SK-N-SH (cell line): ENCODE results near the gene GPR180. TPM values are rescaled to one million over a fixed set of nuclear protein-coding genes. Genes with fewer than 3 reads are reported as not detected.

ENCODE experiments used
- CTCF ChIA-PET: fragments of 300-600, 350-600 bp; formaldehyde crosslinking; extraction: SDS; loops from one replicate; lab custom pipeline; 2021; lab: Yijun Ruan, JAX
- POLR2A ChIA-PET: fragments of 350-600 bp; sonication (Branson Sonifier 250); formaldehyde crosslinking; extraction: SDS; loops from one replicate; lab custom pipeline; 2020; ENCODE audit warnings: antibody characterized with exemption, inconsistent platforms; lab: Yijun Ruan, JAX
- DNase-seq: peaks from one replicate; pipeline ENCODE4 v3.0.0; 2012
- H2AFZ ChIP-seq: fragments of 200-600 bp; sonication (generic); 2 replicates; pipeline ENCODE4 v1.8.1; 2016; ENCODE audit warnings: antibody characterized with exemption, mild to moderate bottlenecking, low read depth
- H3F3A ChIP-seq: fragments of 200-600 bp; sonication (generic); replicated peaks from 2 replicates; pipeline ENCODE3; 2016; ENCODE audit warnings: antibody characterized with exemption, mild to moderate bottlenecking; ENCODE audit not compliant: insufficient read depth
- H3K27ac ChIP-seq, 2 experiments: fragments of 200-500 bp in 1 of 2; fragments of 200-600 bp in 1 of 2; sonication (Bioruptor generic) in 1 of 2; sonication (generic), shearing (Covaris generic) in 1 of 2; 2 replicates each; pipeline versions ENCODE4 v1.5.1 to v1.6.1; 2014 to 2016; ENCODE audit warnings: low read depth in 2 of 2, inconsistent platforms in 1 of 2, low read length in 1 of 2, mild to moderate bottlenecking in 1 of 2, mixed read lengths in 1 of 2
- H3K27me3 ChIP-seq: fragments of 200-600 bp; sonication (generic), shearing (Covaris generic); 2 replicates; pipeline ENCODE4 v1.6.1; 2016; ENCODE audit warnings: mixed run types; ENCODE audit not compliant: insufficient read depth
- H3K36me3 ChIP-seq, 2 experiments: fragments of 200-500 bp in 1 of 2; fragments of 200-600 bp in 1 of 2; sonication (Bioruptor generic) in 1 of 2; sonication (generic) in 1 of 2; replicated peaks in 1 of 2; 2 replicates each; pipeline versions ENCODE3 to v1.5.1; 2014 to 2016; ENCODE audit warnings: low read length in 1 of 2, mild to moderate bottlenecking in 1 of 2; ENCODE audit not compliant: insufficient read depth in 2 of 2, control insufficient read depth in 1 of 2
- H3K4me1 ChIP-seq, 2 experiments: fragments of 200-500 bp in 1 of 2; fragments of 200-600 bp in 1 of 2; sonication (Bioruptor generic) in 1 of 2; sonication (generic), shearing (Covaris generic) in 1 of 2; 2 replicates each; pipeline versions ENCODE4 v1.5.1 to v1.6.1; 2014 to 2016; ENCODE audit warnings: low read depth in 1 of 2, low read length in 1 of 2, mixed run types in 1 of 2; ENCODE audit not compliant: insufficient read depth in 2 of 2, control insufficient read depth in 1 of 2
- H3K4me2 ChIP-seq: fragments of 200-600 bp; sonication (generic), shearing (Covaris generic); 2 replicates; pipeline ENCODE4 v1.6.1; 2017; ENCODE audit warnings: mixed run types
- H3K4me3 ChIP-seq, 2 experiments: fragments of 200-500 bp in 1 of 2; fragments of 200-600 bp in 1 of 2; sonication (Bioruptor generic) in 1 of 2; sonication (generic), shearing (Covaris generic) in 1 of 2; 2 replicates each; pipeline versions ENCODE4 v1.5.1 to v1.8.1; 2014 to 2016; ENCODE audit warnings: low read depth in 2 of 2, inconsistent platforms in 1 of 2, low read length in 1 of 2, mild to moderate bottlenecking in 1 of 2, mixed read lengths in 1 of 2, moderate library complexity in 1 of 2
- H3K79me2 ChIP-seq: fragments of 200-600 bp; sonication (generic); 2 replicates; pipeline ENCODE4 v1.8.1; 2017; ENCODE audit warnings: mild to moderate bottlenecking; ENCODE audit not compliant: insufficient read depth
- H3K9ac ChIP-seq: fragments of 200-600 bp; sonication (generic); 2 replicates; pipeline ENCODE4 v1.6.1; 2017; ENCODE audit warnings: mixed run types
- H3K9me2 ChIP-seq: fragments of 200-600 bp; sonication (generic); 2 replicates; pipeline ENCODE4 v1.6.1; 2017; ENCODE audit warnings: mixed run types
- H3K9me3 ChIP-seq: fragments of 200-600 bp; sonication (generic); 2 replicates; pipeline ENCODE4 v1.6.1; 2017; ENCODE audit warnings: mixed run types, mild to moderate bottlenecking, moderate library complexity
- H4K20me1 ChIP-seq: fragments of 200-600 bp; sonication (generic); 2 replicates; pipeline ENCODE4 v1.6.1; 2017; ENCODE audit warnings: mild to moderate bottlenecking, mixed run types; ENCODE audit not compliant: insufficient read depth
- CHD2 ChIP-seq: fragments of 150-350 bp; IDR thresholded peaks from 2 replicates; pipeline ENCODE4 v1.6.1; 2018; ENCODE audit warnings: low read length; ENCODE audit not compliant: partially characterized antibody
- EZH2phosphoT487 ChIP-seq: fragments of 200-600 bp; sonication (generic); IDR thresholded peaks from 2 replicates; pipeline ENCODE4 v1.6.1; 2017; ENCODE audit warnings: low read depth, mixed run types, mild to moderate bottlenecking, antibody characterized with exemption, moderate library complexity, borderline replicate concordance
- FOSL2 ChIP-seq: IDR thresholded peaks from 2 replicates; pipeline ENCODE4 v1.4.0; 2012; ENCODE audit warnings: low read depth, mild to moderate bottlenecking, moderate library complexity, borderline replicate concordance
- FOXM1 ChIP-seq: IDR thresholded peaks from 2 replicates; pipeline ENCODE4 v1.4.0; 2012; ENCODE audit warnings: low read depth, mild to moderate bottlenecking
- GATA2 ChIP-seq: sonication (generic); formaldehyde crosslinking; IDR thresholded peaks from 2 replicates; pipeline ENCODE4 v1.5.0; 2020; ENCODE audit warnings: mild to moderate bottlenecking, missing genetic modification reagents
- MEF2A ChIP-seq: IDR thresholded peaks from 2 replicates; pipeline ENCODE4 v1.4.0; 2012; ENCODE audit warnings: low read depth, borderline replicate concordance
- NFIC ChIP-seq: IDR thresholded peaks from 2 replicates; pipeline ENCODE4 v1.4.0; 2012; ENCODE audit warnings: borderline replicate concordance
- NRF1 ChIP-seq: IDR thresholded peaks from 2 replicates; pipeline ENCODE4 v1.6.1; 2012; ENCODE audit warnings: low read depth, mild to moderate bottlenecking, low read length
- POLR2AphosphoS5 ChIP-seq: IDR thresholded peaks from 2 replicates; pipeline ENCODE4 v1.6.1; 2012; ENCODE audit warnings: low read depth, low read length
- RAD21 ChIP-seq: IDR thresholded peaks from 2 replicates; pipeline ENCODE4 v1.6.1; 2012; ENCODE audit warnings: mild to moderate bottlenecking, low read length
- RFX5 ChIP-seq: IDR thresholded peaks from 2 replicates; pipeline ENCODE4 v1.6.1; 2012; ENCODE audit warnings: mild to moderate bottlenecking, improper control_type of control experiment, low read length
- SIN3A ChIP-seq: IDR thresholded peaks from 2 replicates; pipeline ENCODE4 v1.6.1; 2012; ENCODE audit warnings: low read depth, mild to moderate bottlenecking, low read length, moderate library complexity, borderline replicate concordance
- TAF1 ChIP-seq: IDR thresholded peaks from 2 replicates; pipeline ENCODE4 v1.6.1; 2012; ENCODE audit warnings: low read depth, mild to moderate bottlenecking, low read length, moderate library complexity, borderline replicate concordance
- TEAD4 ChIP-seq: IDR thresholded peaks from 2 replicates; pipeline ENCODE4 v1.4.0; 2012; ENCODE audit warnings: mild to moderate bottlenecking, borderline replicate concordance; ENCODE audit not compliant: insufficient read depth
- YY1 ChIP-seq: IDR thresholded peaks from 2 replicates; pipeline ENCODE4 v1.4.0; 2012; ENCODE audit warnings: low read depth, mild to moderate bottlenecking
- WGBS: methylation state at CpG from one replicate; pipeline ENCODE4 v1.1.6; 2017; ENCODE audit warnings: low lambda C conversion rate; 5-methylcytosine and 5-hydroxymethylcytosine counted together
- polyA plus RNA-seq, 3 experiments: library from polyadenylated mRNA; depleted of rRNA; stranded (reverse); fragments of >200 nt; gene quantifications; 2 replicates each; pipeline ENCODE4 v1.2.3, GENCODE V29; 2012
- TF ChIP-seq, protein P1 (sequence below): fragments of 150-350 bp; IDR thresholded peaks from 2 replicates; pipeline ENCODE4 v1.6.1; 2017; ENCODE audit warnings: antibody characterized with exemption, low read length, low read depth, borderline replicate concordance
- TF ChIP-seq, protein P2 (sequence below): IDR thresholded peaks from 2 replicates; pipeline ENCODE4 v1.4.0; 2012; ENCODE audit warnings: low read depth
- TF ChIP-seq, protein P3 (sequence below): fragments of 150-350 bp; IDR thresholded peaks from 2 replicates; pipeline ENCODE4 v1.6.1; 2016; ENCODE audit warnings: mild to moderate bottlenecking, low read depth, low read length
- TF ChIP-seq, protein P4 (sequence below): IDR thresholded peaks from 2 replicates; pipeline ENCODE4 v1.6.1; 2012; ENCODE audit warnings: mild to moderate bottlenecking, low read depth, low read length, moderate library complexity

Gene GPR180
- polyA plus RNA-seq, 1 of the 3 experiments (the other 2 are of a cell fraction): 1.8 TPM

DNA sequence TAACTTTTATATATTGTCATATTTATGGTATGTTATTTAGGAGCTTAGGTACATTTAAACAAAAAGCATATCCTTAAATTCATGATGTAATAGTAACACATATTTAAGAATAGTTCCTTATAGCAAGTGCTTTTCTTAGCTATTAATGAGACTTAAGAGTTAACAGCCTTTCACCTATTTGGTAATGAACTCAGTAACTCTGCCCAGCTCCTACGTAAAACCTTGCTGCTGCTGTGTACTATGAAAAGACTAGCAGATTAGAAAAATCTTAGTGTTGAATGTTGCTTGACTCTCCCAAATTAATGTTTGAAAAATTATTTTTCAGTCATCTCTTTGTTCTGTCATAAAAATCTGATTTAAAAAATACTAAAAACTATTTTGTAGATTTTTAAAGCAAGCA is 6.9 kb downstream of the GPR180 start:
- no peak for TF ChIP-seq NRF1
- TF ChIP-seq, protein P1, sequence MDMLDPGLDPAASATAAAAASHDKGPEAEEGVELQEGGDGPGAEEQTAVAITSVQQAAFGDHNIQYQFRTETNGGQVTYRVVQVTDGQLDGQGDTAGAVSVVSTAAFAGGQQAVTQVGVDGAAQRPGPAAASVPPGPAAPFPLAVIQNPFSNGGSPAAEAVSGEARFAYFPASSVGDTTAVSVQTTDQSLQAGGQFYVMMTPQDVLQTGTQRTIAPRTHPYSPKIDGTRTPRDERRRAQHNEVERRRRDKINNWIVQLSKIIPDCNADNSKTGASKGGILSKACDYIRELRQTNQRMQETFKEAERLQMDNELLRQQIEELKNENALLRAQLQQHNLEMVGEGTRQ: no peak
- no peak for TF ChIP-seq FOSL2
- TF ChIP-seq YY1: no peak
- no peak for TF ChIP-seq TAF1
- TF ChIP-seq RAD21: no peak
- TF ChIP-seq NFIC: no peak
- no peak for TF ChIP-seq RFX5
- TF ChIP-seq FOXM1: no peak
- no peak for TF ChIP-seq SIN3A
- TF ChIP-seq, protein P2, sequence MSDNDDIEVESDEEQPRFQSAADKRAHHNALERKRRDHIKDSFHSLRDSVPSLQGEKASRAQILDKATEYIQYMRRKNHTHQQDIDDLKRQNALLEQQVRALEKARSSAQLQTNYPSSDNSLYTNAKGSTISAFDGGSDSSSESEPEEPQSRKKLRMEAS: no peak
- TF ChIP-seq GATA2 (CRISPR knock-in tag): no peak
- no peak for TF ChIP-seq CHD2
- no peak for TF ChIP-seq EZH2phosphoT487
- TF ChIP-seq, protein P3, sequence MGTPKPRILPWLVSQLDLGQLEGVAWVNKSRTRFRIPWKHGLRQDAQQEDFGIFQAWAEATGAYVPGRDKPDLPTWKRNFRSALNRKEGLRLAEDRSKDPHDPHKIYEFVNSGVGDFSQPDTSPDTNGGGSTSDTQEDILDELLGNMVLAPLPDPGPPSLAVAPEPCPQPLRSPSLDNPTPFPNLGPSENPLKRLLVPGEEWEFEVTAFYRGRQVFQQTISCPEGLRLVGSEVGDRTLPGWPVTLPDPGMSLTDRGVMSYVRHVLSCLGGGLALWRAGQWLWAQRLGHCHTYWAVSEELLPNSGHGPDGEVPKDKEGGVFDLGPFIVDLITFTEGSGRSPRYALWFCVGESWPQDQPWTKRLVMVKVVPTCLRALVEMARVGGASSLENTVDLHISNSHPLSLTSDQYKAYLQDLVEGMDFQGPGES: no peak
- TF ChIP-seq, protein P4, sequence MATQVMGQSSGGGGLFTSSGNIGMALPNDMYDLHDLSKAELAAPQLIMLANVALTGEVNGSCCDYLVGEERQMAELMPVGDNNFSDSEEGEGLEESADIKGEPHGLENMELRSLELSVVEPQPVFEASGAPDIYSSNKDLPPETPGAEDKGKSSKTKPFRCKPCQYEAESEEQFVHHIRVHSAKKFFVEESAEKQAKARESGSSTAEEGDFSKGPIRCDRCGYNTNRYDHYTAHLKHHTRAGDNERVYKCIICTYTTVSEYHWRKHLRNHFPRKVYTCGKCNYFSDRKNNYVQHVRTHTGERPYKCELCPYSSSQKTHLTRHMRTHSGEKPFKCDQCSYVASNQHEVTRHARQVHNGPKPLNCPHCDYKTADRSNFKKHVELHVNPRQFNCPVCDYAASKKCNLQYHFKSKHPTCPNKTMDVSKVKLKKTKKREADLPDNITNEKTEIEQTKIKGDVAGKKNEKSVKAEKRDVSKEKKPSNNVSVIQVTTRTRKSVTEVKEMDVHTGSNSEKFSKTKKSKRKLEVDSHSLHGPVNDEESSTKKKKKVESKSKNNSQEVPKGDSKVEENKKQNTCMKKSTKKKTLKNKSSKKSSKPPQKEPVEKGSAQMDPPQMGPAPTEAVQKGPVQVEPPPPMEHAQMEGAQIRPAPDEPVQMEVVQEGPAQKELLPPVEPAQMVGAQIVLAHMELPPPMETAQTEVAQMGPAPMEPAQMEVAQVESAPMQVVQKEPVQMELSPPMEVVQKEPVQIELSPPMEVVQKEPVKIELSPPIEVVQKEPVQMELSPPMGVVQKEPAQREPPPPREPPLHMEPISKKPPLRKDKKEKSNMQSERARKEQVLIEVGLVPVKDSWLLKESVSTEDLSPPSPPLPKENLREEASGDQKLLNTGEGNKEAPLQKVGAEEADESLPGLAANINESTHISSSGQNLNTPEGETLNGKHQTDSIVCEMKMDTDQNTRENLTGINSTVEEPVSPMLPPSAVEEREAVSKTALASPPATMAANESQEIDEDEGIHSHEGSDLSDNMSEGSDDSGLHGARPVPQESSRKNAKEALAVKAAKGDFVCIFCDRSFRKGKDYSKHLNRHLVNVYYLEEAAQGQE: no peak
- TF ChIP-seq TEAD4: no peak
- no peak for TF ChIP-seq MEF2A
- no peak for TF ChIP-seq POLR2AphosphoS5
- POLR2A ChIA-PET: no interaction called here
- no peaks in the 10 kb centered on the region for H3F3A ChIP-seq
- H2AFZ ChIP-seq: no peak overlapping the region
- no peak for DNase-seq
- no peaks in the 10 kb centered on the region; a peak in 2 of 4 replicates for H3K4me1 ChIP-seq
- H4K20me1 ChIP-seq: no peaks in the 10 kb centered on the region
- H3K27me3 ChIP-seq: no peaks in the 10 kb centered on the region
- H3K9ac ChIP-seq: no peak overlapping the region
- H3K79me2 ChIP-seq: peaks cover 43% of the 10 kb centered on the region
- peaks cover 62 to 66% of the 10 kb centered on the region in 2 experiments for H3K36me3 ChIP-seq
- H3K9me2 ChIP-seq: no peaks in the 10 kb centered on the region
- CTCF ChIA-PET: interaction anchor here (1.0 to 1.5 kb wide), 3 partner anchors 8 to 12 kb away, joined by 3 to 5 read pairs (median 4); no protein-coding TSS in a partner anchor
- no peak overlapping the region for H3K27ac ChIP-seq
- WGBS: 95% methylated on average over 1 of the region's 1 CpG
- no peak overlapping the region for H3K4me3 ChIP-seq
- H3K4me2 ChIP-seq: no peak overlapping the region
- H3K9me3 ChIP-seq: no peaks in the 10 kb centered on the region
